AG09309 (cell line): ENCODE measurements around the gene MTOR.

Experiments
- DNase-seq: peaks from one replicate; pipeline ENCODE4 v3.0.0-alpha.2; 2010; ENCODE audit warnings: low read depth
- H3K4me3 ChIP-seq: 2 replicates; pipeline ENCODE4 v1.5.1; 2011; ENCODE audit warnings: mild to moderate bottlenecking, low read depth, low read length, moderate library complexity; ENCODE audit not compliant: control insufficient read depth
- CTCF ChIP-seq: IDR thresholded peaks from 2 replicates; pipeline ENCODE4 v1.5.1; 2011; ENCODE audit warnings: mild to moderate bottlenecking, low read depth, low read length, inconsistent platforms; ENCODE audit not compliant: insufficient read depth, control insufficient read depth; ENCODE audit errors: missing control alignments

Gene MTOR

DNA sequence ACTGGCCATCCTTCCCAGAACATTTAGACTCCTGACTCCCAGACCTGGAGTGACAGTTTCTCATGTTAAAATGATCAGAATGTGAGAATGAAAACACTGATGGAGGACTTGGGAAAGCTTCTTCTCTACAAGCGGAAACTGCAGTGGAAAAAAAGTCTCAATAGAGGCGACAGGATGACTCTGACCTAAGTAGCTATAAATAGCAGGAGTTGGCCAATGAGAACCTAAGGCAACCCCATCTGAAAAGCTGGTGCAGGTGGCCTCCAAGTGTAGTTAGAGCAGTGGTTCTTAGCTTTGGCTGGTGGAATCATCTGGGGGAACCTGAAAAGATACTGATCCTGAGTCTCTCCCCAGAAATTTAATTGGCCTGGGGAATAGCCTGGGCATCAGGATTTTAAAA, 118.4 kb downstream of the MTOR start:
- DNase-seq: no peak
- no peak overlapping the region for H3K4me3 ChIP-seq
- no peak for TF ChIP-seq CTCF

GRCh38 chr1:11143401-11143800, 119.0 kb downstream of the MTOR start:
- no peak overlapping the region for H3K4me3 ChIP-seq
- no peak for DNase-seq
- no peak for TF ChIP-seq CTCF

DNA sequence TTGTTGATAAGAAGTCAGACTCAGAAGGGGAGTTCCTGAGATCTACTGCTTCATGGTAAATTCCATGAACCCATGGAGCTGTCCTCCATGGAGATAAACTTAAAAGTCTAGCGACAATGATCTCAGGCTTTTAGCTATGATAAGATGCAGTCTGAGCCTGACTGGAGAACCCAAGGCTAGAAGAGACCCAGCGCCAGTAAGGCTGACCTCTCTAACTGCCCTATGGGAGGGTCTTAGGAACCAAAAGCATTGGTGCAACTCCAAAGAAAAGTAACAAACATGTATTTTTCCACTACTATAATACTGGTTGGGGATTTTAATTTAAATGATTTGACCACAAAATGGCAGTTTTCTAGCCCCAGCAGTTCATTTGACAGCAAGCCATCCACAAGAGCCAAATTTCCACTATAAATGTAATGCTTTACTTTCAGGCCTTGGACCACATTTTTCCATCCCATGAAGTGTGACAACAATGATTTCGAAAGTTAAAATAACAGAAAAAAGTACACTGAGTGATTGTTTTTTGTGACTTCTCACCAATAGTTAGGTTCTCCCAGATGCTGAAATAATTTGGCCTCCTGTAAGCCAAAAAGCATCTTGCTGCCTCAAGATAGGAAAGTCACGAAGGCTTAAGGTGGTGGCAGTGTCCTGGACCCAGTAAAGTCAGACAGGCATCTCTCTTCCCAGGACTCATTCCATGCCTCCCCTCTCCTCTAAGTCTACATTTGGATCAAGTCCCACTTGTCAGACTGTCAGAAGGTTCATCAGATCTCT, 119.5 kb downstream of the MTOR start:
- no peak overlapping the region for H3K4me3 ChIP-seq
- no peak for DNase-seq
- no peak for TF ChIP-seq CTCF

GRCh38 chr1:11138952-11139351, 123.4 kb downstream of the MTOR start:
- no peak overlapping the region for H3K4me3 ChIP-seq
- DNase-seq: no peak
- no peak for TF ChIP-seq CTCF

- no peak overlapping the region for H3K4me3 ChIP-seq
- no peak for TF ChIP-seq CTCF
- DNase-seq: no peak
These were observed 124.3 kb downstream of the MTOR start for GRCh38 chr1:11138029-11138428.

- no peak for TF ChIP-seq CTCF
- no peak for DNase-seq
- no peak overlapping the region for H3K4me3 ChIP-seq
These were observed 127.5 kb downstream of the MTOR start for GRCh38 chr1:11134898-11135266.
